GM19438 (cell line): ENCODE results near the gene DPP10.
"Not testable (repeated sequence)": the region's sequence is repeated elsewhere in the genome, so short reads cannot be mapped to it uniquely, and the experiment has no call there.

Experiments
- ATAC-seq: cut with Tn5 transposase; IDR thresholded peaks from one replicate; pipeline ENCODE4 v1.9.1; 2021; ENCODE audit warnings: low read depth; ENCODE audit not compliant: unreplicated experiment

DPP10 gene

DNA sequence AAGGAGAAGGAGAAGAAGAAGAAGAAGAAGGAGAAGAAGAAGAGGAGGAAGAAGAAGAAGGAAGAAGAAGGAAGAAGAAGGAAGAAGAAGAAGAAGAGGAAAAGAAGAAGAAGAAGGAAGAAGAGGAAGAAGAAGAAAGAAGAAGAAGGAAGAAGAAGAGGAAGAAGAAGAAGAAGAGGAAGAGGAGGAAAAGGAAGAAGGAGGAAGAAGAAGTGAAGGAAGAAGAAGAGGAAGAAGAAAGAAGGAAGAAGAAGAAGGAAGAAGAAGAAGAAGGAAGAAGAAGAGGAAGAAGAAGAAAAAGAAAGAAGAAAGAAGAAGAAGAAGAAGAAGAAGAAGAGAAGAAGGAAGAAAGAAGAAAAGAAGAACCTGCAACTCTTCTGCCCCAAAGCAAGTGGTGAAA, 942.0 kb downstream of the DPP10 start:
- ATAC-seq: no peak

DNA sequence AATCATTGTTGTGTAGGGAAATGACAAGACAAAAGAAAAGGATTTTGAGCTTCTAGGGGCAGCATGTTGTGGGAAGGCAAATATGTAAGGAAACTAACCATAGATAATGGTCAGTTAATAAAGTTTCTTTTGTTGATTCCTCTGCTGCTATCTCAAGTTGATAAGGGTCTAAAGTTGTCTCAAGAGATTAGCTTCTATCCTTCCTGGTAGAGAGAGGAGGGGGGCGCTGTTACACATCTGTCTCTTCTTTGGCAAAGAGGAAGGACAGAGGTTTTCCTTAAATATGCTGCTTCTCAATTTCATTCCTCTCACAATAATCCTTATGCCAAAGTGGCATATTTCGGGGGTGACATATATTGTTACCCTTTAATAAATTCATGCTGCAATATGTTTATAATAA, 944.0 kb downstream of the DPP10 start:
- ATAC-seq: no peak

DNA sequence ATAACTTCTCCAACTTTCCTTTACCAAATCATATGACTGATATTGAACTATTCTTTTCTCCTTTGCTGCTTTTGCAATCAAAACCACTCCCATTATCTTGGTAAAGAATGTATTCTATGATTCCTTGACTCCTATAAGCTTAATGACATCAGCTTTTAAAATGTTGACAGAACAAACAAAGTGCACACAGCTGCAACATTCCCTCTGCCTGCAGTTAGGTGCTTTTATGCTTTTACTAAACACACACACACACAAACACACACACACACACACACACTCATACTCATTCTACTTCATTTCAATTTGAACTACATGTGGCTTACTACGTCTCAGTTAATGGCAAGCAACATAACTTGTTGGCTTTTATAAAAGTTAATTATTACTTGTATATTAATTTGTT, 946.6 kb downstream of the DPP10 start:
- ATAC-seq: no peak

DNA sequence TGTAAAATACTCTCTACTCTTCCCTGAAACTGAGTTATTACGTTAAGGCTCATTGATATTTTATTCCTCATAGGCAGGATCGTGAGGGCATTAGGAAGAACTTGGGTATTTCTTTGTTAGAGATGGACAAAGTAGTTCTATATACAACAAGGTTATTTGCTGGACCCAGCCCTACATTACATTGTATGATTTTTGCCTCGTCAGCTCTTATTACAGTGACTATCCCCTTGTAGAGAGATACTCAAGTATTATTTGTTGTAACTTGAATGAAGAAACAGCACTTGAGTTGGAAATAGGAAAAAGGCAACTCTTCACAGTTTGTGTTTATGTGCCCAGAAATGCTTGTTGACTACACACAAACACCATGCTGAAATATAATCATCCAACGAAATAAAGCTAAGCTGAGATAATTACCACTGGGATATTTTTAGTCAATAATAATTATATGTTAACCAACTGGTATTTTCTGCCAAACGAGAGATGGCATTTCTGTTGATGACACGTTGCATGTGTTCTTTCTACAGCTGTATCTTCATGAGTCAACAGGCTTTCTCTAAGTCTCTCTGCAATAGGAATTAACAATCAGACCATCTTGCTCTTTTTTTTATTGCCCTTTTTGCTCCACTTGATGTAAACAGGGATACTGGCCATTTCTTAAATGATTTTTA, 947.6 kb downstream of the DPP10 start:
- ATAC-seq: no peak

DNA sequence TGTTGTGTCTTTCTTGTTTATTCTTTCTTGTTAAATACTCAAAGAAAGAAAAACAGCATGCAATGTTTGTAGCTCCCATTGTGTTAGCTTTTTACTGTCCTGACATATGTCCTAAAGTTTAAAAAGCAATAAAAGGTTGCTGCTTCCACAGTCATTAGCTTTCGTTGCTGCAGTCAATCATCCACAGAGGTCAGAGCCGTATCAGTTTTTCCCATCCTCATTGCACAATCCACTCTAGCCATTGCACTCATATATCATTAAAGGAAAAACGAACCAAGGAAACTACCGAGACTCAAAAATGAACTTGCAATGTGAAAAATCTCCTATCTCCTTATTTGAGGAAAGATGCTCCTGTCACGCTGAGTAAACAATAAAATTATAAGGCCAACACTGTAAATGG, 954.1 kb downstream of the DPP10 start:
- ATAC-seq: no peak

GRCh38 chr2:115400940-115401339, 958.5 kb downstream of the DPP10 start:
- ATAC-seq: no peak

GRCh38 chr2:115412501-115412900, 970.1 kb downstream of the DPP10 start:
- ATAC-seq: no peak

DNA sequence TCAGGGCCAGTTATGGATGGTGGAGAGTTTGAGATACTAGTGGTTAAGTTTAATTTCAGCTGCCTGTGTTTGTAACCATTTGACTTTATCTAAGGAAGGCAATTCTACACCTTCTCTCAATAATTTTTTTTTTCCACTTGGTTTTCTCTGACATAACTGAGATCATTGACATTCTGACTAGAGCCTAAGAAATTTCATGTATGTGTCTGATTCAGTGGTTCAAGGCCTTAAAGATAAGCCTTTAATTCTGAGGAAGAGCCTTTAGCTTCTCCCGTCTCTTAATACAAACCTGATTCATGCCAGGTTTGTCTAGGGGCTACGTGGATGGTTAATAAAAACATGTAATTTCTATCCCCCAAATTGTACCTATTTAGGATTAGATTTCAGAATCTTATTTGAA, 971.4 kb downstream of the DPP10 start:
- ATAC-seq: no peak

- no peak for ATAC-seq
Observed at GRCh38 chr2:115414466-115414865, 972.0 kb downstream of the DPP10 start.

DNA sequence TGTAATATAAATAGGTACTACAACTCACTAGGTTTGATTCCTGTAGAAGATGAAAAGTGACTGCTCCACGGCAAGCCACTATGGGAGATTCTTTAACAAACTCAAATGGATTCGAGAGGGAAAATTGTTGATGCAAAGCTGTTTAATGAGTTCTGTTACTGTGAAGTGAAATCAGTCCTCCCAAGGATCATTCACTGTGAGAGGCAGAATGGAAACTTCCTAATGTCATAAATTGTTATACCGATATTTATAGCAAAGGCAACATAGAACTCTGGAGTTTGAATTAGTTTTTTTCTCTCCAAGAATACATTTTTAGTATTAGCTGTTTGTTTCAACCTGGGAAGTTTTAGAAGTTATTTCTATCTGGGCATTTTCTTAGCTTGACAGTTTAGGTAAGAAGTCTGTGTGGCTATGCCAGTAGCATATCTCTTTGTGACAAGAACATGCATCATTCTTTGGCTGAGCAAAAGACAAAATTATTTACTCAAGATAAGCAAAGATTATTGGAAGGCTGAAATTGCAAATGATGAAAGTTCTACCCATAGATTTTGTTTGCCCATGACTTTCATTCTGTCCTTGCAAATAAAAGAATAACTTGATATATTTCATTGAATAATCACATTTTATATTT, 979.7 kb downstream of the DPP10 start:
- ATAC-seq: no peak

- ATAC-seq: no peak
Observed at GRCh38 chr2:115427436-115427835, 985.0 kb downstream of the DPP10 start.

- not testable (repeated sequence) for ATAC-seq
Observed at GRCh38 chr2:115440746-115441145, 998.3 kb downstream of the DPP10 start.

DNA sequence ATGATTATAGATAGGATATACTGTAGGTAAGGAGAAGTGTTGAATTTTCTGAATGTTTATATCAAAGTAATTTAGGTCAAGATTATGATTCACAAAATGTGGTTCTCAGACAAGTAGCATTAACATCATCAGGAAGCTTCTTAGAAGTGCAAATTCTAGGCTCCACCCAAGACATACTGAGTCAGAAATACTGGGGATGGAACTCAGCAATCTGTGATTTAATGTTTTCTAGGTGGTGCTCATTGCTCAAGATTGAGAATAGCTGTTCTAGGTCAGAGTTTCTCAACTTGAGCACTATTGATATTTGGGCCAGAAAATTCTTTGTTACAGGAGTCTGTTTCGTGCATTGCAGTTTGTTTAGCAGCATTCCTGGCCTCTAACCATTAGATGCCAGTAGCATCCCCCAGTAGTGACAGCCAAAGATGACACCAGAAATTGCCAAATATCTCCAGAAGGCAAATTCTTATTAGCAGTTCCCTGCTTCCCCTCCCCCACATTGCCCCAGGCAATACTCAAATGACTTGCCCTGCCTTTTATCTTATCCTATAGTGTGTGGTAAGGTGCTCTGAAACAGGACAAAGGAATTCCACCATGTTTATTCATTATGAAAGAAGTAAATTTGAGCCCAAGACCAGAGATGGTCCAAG, 1001.2 kb downstream of the DPP10 start:
- ATAC-seq: no peak

- ATAC-seq: no peak
Observed at GRCh38 chr2:115460008-115460407, 1017.6 kb downstream of the DPP10 start.

GRCh38 chr2:115480741-115481140, 1038.3 kb downstream of the DPP10 start:
- no peak for ATAC-seq

- no peak for ATAC-seq
Observed at GRCh38 chr2:115481842-115482241, 1039.4 kb downstream of the DPP10 start.

DNA sequence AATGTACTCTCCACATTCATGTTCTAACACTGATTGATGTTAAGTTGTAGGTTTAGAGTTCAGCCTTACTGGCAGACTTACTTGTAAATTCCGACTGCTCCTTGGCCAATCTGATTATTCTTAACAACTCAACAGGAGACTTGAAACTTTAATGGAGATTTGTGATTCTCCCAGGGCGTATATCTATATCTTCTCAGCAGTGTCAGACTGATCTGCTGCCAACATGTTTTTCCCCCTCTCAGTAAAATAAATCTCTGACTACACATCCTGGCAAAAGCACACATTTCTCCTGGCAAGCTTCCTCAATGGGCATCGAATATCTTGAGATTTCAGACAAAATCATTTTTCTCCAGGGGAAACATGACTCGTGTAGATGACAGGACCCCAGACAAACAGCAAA, 1041.2 kb downstream of the DPP10 start:
- ATAC-seq: no peak

DNA sequence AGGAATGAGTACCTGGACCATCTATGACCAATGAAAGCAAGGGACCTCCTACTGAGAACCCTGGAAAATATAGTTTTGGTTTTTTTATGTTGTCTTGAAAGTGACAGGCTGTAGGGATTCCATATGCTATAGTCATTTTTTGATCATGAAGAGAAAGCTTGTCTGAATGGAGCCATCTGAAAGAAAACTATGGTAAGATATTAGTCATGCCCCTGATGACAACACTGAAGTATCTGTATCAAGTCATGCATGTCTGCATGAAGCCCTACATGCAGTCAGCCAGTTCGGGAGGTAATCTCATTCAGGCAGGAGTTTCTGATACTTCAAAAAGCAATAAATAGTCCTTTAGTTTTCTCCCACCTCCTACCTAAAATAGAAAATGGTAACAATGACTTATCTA, 1042.0 kb downstream of the DPP10 start:
- ATAC-seq: no peak

DNA sequence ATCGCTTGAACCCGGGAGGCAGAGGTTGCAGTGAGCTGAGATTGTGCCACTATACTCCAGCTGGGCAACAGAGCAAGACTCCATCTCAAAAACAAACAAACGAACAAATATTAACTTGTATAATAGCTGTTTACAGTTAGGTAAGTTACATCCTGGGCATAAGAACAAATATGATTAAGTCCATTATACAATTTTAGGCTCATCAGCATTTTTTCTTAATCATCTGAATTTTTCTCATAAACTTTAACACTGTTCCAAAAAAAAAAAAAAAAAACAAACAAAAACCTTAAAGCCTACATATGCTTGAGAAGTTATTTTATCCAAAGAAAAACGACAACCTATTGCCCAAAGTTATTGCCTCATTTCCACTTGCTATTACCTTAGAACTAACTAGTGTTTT, 1042.5 kb downstream of the DPP10 start:
- no peak for ATAC-seq

DNA sequence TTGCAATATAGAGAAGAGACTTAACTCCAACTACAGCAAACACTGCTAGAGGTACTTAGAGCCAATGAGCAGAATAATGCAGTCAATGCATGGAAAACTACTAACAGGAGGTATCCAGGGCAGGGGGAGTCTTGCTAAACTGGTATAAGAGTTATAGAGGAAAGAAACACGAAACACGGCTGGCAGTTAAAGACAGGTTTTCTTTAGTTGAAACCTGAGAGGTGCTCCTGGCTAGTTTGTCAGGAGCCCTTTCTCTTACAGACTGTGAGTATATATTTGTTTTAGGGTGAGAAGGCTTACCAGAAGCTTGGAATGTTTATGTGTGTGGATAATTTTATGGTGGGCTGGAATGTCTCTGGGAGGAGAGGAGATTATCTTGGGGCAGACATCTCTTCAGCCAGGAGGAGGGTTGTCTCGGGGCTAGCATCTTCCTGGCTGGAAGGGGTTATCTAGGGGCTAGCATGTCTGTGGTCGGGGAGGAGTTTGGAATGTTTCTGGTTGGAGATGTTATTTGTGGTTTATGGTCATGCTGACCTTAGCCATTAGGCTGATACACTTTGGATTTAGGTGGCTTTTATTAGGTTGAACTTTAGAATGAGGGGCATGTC, 1048.8 kb downstream of the DPP10 start:
- no peak for ATAC-seq

DNA sequence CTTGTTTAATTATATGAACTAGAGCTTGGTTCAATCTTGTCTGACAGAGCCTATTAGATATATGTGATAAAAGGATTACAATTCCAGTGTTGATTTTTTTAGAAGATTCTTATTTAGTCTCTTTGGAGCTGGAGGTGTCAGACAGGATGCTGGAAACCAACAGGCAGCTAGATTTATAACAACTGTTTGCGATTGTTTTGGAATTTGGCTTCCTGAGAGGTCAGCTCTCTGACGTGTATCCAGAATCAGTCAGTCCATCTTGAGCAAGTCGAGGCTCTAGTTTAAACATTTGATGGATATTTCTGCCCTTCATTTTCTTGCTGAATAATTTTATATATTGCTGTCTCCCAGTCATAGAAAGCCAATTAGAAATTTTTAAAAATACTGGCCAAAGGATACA, 1062.9 kb downstream of the DPP10 start:
- ATAC-seq: no peak

DNA sequence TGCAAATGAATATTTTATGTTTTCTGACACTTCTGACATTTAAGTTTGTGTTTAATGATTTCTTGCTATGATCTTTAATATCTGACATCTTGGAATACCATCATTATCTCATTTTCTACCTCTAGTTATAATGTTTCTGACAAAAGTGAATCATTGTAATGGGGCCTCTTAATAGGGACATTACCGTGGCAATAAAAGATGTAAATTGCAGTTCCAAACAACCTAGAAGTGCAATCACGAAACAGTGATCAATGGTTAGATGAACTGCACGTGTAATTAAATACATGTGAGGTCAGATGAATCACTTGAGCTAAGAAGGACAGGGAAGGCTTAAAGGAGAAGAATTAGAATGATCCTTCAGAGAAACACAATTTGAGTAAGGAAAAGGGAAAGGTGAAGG, 1078.3 kb downstream of the DPP10 start:
- ATAC-seq: no peak
